Neural crest cell (in vitro differentiated cells): Measurements from ENCODE around the gene CTIF. TPM values are rescaled to one million over a fixed set of nuclear protein-coding genes. Genes with fewer than 3 reads are reported as not detected.
A peak's percentile ranks its signal among the peaks of the same experiment; 100 is the strongest.

Experiments used
- DNase-seq: peaks from one replicate; pipeline ENCODE4 v3.0.0; 2021; ENCODE audit warnings: low read depth, mixed read lengths, low spot score
- H3K27ac Mint-ChIP-seq: one replicate; pipeline ENCODE4 v1.8.0; 2021; ENCODE audit warnings: mild to moderate bottlenecking, mixed read lengths; ENCODE audit not compliant: unreplicated experiment
- H3K27me3 Mint-ChIP-seq: 2 replicates; pipeline ENCODE4 v1.8.0; 2021; ENCODE audit warnings: low read depth, mild to moderate bottlenecking, mixed read lengths
- H3K36me3 Mint-ChIP-seq: 2 replicates; pipeline ENCODE4 v1.8.0; 2021; ENCODE audit warnings: low read depth, mild to moderate bottlenecking, mixed read lengths
- H3K4me1 Mint-ChIP-seq: 2 replicates; pipeline ENCODE4 v1.8.0; 2021; ENCODE audit warnings: mixed read lengths
- H3K4me3 Mint-ChIP-seq: one replicate; pipeline ENCODE4 v1.8.0; 2021; ENCODE audit warnings: mild to moderate bottlenecking, mixed read lengths
- H3K9me3 Mint-ChIP-seq: 2 replicates; pipeline ENCODE4 v1.8.0; 2021; ENCODE audit warnings: mixed read lengths
- total RNA-seq: library from RNA; stranded (reverse); gene quantifications from 2 replicates; pipeline ENCODE4 v1.2.1, GENCODE V29; 2021
- TF ChIP-seq, protein P1 (sequence below): fragments of 200-600 bp; sonication (generic); conservative IDR thresholded peaks from 2 replicates; pipeline ENCODE4 v1.5.0; 2021; ENCODE audit warnings: antibody characterized with exemption, mild to moderate bottlenecking

Gene CTIF
- total RNA-seq, 1 donor from 2014 or later, result 52.6 TPM

DNA sequence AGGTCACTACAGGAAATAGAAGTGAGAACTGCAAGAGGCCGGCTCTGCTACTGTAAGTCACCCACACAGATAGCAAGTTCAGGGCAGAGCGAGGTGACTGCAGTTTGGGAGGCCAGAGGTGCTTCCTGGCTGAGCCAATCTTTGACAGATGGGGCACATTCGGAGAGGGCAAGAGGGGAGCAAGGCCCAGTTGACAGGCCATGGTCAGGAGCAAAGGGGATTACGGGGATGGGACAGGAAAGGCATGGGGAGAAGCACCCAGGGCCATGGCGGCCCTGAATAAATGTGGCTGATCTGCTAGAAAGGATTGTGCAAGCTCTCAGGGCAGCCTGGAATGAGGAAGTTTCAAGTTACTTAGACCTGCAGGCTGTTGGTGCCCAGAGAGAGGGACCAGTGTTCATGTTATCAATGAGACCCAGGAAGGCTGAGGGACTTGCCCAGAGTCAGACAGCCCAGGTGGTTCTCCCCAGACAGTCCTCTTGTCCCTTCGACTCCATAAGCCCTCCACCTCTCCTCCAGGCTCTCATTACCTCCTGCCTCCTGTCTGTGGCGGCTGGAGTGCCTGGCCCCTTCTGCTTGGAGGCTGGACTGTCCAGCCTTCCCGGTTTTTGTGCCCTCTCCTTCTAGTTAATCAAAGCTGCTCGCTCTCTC is 123.3 kb downstream of the CTIF start:
- H3K4me1 Mint-ChIP-seq, result peaks cover 21% of the 10 kb centered on the region
- DNase-seq, result no peak
- H3K27me3 Mint-ChIP-seq, result no peaks in the 10 kb centered on the region
- peak overlapping the region; percentile 8 for H3K27ac Mint-ChIP-seq
- H3K36me3 Mint-ChIP-seq, result peaks cover 10% of the 10 kb centered on the region
- H3K9me3 Mint-ChIP-seq, result peaks cover 2% of the 10 kb centered on the region
- TF ChIP-seq, protein P1, sequence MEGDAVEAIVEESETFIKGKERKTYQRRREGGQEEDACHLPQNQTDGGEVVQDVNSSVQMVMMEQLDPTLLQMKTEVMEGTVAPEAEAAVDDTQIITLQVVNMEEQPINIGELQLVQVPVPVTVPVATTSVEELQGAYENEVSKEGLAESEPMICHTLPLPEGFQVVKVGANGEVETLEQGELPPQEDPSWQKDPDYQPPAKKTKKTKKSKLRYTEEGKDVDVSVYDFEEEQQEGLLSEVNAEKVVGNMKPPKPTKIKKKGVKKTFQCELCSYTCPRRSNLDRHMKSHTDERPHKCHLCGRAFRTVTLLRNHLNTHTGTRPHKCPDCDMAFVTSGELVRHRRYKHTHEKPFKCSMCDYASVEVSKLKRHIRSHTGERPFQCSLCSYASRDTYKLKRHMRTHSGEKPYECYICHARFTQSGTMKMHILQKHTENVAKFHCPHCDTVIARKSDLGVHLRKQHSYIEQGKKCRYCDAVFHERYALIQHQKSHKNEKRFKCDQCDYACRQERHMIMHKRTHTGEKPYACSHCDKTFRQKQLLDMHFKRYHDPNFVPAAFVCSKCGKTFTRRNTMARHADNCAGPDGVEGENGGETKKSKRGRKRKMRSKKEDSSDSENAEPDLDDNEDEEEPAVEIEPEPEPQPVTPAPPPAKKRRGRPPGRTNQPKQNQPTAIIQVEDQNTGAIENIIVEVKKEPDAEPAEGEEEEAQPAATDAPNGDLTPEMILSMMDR, result no peak
- no peak overlapping the region for H3K4me3 Mint-ChIP-seq

DNA sequence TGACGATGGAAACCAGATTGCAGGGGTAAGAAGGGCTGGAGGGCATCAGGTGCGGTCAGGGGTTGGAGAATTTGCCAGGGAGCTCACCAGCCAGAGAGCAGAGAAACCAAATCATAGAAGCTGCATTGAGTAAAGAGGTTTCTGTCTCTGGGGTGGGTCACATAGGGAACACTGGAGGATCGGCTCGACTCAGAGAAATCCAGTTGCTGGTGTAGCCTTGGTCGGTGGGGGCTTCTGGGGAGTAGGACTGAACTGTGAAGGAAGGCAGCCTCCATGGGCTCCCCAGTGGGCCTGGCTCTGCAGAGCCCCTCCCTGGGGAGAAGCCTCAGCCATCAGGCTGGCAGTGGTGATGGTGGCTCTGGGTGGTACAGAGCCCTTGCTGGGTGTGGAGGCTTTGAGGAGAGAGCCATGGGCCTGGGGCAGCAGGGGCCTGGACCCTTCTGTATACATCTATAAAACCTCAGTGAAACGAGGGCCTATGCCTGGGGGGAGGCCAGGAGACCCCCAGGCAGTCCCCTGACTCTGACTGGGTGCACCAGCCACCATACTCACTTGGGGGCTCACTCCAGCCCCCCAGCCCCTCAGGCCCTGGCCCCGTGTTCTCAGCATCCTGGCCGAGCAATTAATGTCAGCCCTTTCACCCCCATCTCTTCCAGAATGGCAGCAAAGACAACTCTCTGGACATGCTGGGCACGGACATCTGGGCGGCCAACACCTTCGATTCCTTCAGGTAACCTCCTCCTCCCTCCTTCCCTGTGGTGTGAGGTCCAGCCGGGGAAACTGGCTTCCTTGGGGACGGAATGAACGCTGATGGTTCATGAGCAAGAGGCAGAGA is 124.5 kb downstream of the CTIF start:
- no peaks in the 10 kb centered on the region for H3K27me3 Mint-ChIP-seq
- H3K36me3 Mint-ChIP-seq, result peaks cover 10% of the 10 kb centered on the region
- no peak overlapping the region for H3K4me3 Mint-ChIP-seq
- H3K4me1 Mint-ChIP-seq, result peaks cover 21% of the 10 kb centered on the region
- no peak overlapping the region for H3K27ac Mint-ChIP-seq
- no peak for DNase-seq
- TF ChIP-seq, protein P1, result no peak
- H3K9me3 Mint-ChIP-seq, result peaks cover 2% of the 10 kb centered on the region

DNA sequence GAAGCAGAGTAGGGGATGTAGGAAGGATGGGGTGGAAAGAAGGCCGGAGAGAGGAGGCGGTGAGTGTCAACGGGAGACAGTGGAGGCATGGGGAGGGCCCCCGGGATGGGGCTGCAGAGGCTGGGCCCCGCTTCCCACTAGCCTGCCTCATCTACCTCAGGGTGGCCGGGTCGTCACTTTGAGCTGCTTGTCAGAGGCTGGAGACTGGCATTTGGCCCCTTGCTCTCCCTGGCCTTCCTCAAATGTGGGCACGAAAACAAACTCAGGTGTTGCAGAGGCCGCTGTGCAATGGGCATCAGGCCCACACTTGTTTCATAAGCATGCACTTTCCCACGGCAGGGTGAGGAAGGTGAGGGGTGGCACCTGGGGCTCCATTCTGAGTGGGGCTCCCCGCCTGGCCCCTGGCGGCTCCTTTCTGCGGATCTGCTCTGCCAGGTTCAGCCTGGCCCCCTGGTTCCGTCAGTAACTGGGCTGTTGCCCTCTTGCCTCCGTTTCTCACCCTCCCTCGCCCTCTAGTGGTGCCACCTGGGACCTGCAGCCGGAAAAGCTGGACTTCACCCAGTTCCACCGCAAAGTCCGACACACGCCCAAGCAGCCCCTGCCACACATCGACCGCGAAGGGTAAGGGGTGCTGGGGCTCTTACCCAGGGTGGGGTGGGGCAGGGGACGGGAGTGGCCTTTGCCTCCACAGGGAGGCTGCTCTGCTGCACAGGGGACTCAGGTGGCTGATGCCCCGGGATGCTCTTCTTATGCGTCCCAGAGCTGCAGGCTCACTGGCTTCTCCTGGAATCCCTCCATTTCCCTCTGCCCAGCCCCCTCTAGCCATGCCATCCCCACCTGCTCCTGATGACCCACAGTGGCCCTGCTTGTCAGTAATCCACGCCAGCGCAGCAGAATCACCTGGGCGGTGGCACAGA is 125.4 kb downstream of the CTIF start:
- TF ChIP-seq, protein P1, result peak; percentile 83
- H3K27me3 Mint-ChIP-seq, result no peaks in the 10 kb centered on the region
- peaks cover 2% of the 10 kb centered on the region for H3K9me3 Mint-ChIP-seq
- peak; percentile 85 for DNase-seq
- H3K27ac Mint-ChIP-seq, result no peak overlapping the region
- peaks cover 10% of the 10 kb centered on the region for H3K36me3 Mint-ChIP-seq
- no peak overlapping the region for H3K4me3 Mint-ChIP-seq
- peaks cover 21% of the 10 kb centered on the region for H3K4me1 Mint-ChIP-seq

DNA sequence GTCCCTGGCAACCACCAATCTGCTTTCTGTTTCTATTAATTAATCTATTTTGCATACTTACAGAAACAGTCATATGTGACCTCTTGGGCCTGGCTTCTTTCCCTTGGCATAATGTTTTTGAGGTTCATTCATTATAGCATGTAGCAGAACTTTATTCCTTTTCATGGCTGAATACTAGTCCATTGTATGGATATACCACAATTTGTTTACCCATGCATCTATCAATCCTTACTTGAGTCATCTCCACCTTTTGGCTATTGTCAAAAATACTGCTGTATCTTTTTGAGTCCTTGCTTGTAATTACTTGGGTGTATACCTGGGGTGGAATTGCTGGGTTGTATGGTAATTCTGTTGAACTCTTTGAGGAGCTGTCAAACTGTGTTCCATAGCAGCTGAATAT is 126.8 kb downstream of the CTIF start:
- Mint-ChIP-seq H3K27ac (no peak overlapping the region), H3K9me3 (peaks cover 2% of the 10 kb centered on the region), H3K27me3 (no peaks in the 10 kb centered on the region), H3K4me1 (peaks cover 21% of the 10 kb centered on the region), H3K4me3 (no peak overlapping the region), H3K36me3 (peaks cover 18% of the 10 kb centered on the region)
- TF ChIP-seq, protein P1, result no peak
- no peak for DNase-seq

DNA sequence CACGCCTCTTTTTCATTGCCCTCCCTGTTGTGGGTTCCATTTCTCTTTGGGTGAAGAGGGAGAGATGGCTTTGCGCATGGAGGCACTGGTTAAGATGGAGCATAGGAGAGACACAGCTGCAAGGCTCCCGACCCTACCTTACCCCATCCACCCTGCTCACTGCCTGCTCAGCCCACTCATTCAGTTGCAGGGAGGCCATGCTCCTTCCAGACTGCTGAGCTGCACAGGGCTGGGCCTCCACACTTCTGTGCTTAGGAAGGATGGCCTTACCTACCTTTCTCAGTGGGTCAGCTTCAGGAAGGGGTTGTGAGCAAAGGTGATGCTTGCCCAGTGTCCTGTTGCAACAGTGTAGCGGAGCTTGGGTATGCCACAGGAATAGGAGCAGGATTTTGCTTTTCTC is 127.8 kb downstream of the CTIF start:
- Mint-ChIP-seq H3K4me1 (peaks cover 13% of the 10 kb centered on the region), H3K27me3 (no peaks in the 10 kb centered on the region), H3K4me3 (no peak overlapping the region), H3K36me3 (peaks cover 27% of the 10 kb centered on the region), H3K9me3 (peaks cover 7% of the 10 kb centered on the region), H3K27ac (no peak overlapping the region)
- TF ChIP-seq, protein P1, result no peak
- DNase-seq, result no peak
